Measurements from ENCODE around the gene DGKZ.
"Not testable (repeated sequence)": the region's sequence is repeated elsewhere in the genome, so short reads cannot be mapped to it uniquely, and the experiment has no call there.

- TF ChIP-seq POLR2A, CTCF (IDR thresholded peaks at IDR 0.05): not testable (repeated sequence)
Measured at GRCh38 chr11:46304036-46304435, 43.2 kb upstream of the DGKZ start.

All from vagina (tissue), 2 donors.